OCI-LY7 (cell line): ENCODE results near the gene TNFRSF25. TPM values are rescaled to one million over a fixed set of nuclear protein-coding genes. Genes with fewer than 3 reads are reported as not detected.

Experiments used
- BruUV-seq: library from RNA; stranded (reverse); fragments of 400-500 nt; replicated peaks from 2 replicates; lab custom pipeline; 2021; lab: Mats Ljungman, UMichigan
- CTCF ChIA-PET: fragments of 300-600 bp; sonication (Branson Sonifier 250); formaldehyde crosslinking; loops from one replicate; lab custom pipeline; 2022; ENCODE audit warnings: antibody characterized with exemption; ENCODE audit not compliant: unreplicated experiment; lab: Charles Lee
- POLR2A ChIA-PET: fragments of 300-600 bp; sonication (Branson Sonifier 250); formaldehyde crosslinking; loops from one replicate; lab custom pipeline; 2022; ENCODE audit warnings: antibody characterized with exemption; lab: Charles Lee
- DNase-seq: peaks from one replicate; pipeline ENCODE4 v3.0.0-alpha.2; 2015; ENCODE audit warnings: low spot score
- H2AFZ ChIP-seq: fragments of 200-600 bp; sonication (generic), shearing (Covaris generic); 2 replicates; pipeline ENCODE4 v1.6.1; 2014; ENCODE audit warnings: mild to moderate bottlenecking, antibody characterized with exemption, low read length, moderate library complexity
- H3K27ac ChIP-seq: fragments of 200-600 bp; sonication (generic); 2 replicates; pipeline ENCODE4 v1.5.1; 2014; ENCODE audit warnings: mixed run types, low read depth, mild to moderate bottlenecking, moderate library complexity, low read length, inconsistent platforms; ENCODE audit not compliant: poor library complexity, severe bottlenecking
- H3K36me3 ChIP-seq: fragments of 200-600 bp; sonication (generic); 2 replicates; pipeline ENCODE4 v1.6.1; 2014; ENCODE audit warnings: mild to moderate bottlenecking, antibody characterized with exemption, low read length, moderate library complexity, mixed read lengths; ENCODE audit not compliant: insufficient read depth
- H3K4me1 ChIP-seq: fragments of 200-600 bp; sonication (generic); 2 replicates; pipeline ENCODE4 v1.5.1; 2014; ENCODE audit warnings: mild to moderate bottlenecking, low read length; ENCODE audit not compliant: insufficient read depth, poor library complexity, severe bottlenecking
- H3K4me2 ChIP-seq: fragments of 200-600 bp; sonication (generic); 2 replicates; pipeline ENCODE4 v1.6.1; 2014; ENCODE audit warnings: mild to moderate bottlenecking, low read length
- H3K4me3 ChIP-seq: fragments of 200-600 bp; sonication (generic); 2 replicates; pipeline ENCODE4 v1.5.1; 2014; ENCODE audit warnings: mild to moderate bottlenecking, low read depth, low read length; ENCODE audit not compliant: poor library complexity, severe bottlenecking
- H3K79me2 ChIP-seq: fragments of 200-600 bp; sonication (generic); 2 replicates; pipeline ENCODE4 v1.6.1; 2016; ENCODE audit warnings: low read depth, mild to moderate bottlenecking, low read length, moderate library complexity, mixed read lengths; ENCODE audit not compliant: insufficient read depth
- H3K9me2 ChIP-seq: fragments of 200-600 bp; sonication (generic); 2 replicates; pipeline ENCODE4 v1.6.1; 2016; ENCODE audit warnings: mild to moderate bottlenecking, low read length, mixed read lengths; ENCODE audit not compliant: insufficient read depth
- H3K9me3 ChIP-seq: fragments of 200-600 bp; sonication (generic); 2 replicates; pipeline ENCODE4 v1.6.1; 2014; ENCODE audit warnings: mild to moderate bottlenecking, mixed run types, low read length, mixed read lengths
- H4K20me1 ChIP-seq: fragments of 200-600 bp; sonication (generic); 2 replicates; pipeline ENCODE4 v1.6.1; 2014; ENCODE audit warnings: mild to moderate bottlenecking, antibody characterized with exemption, low read length, moderate library complexity, mixed read lengths; ENCODE audit not compliant: insufficient read depth
- CTCF ChIP-seq: fragments of 200-600 bp; sonication (generic); conservative IDR thresholded peaks from 2 replicates; pipeline ENCODE4 v1.5.1; 2014; ENCODE audit warnings: mild to moderate bottlenecking, antibody characterized with exemption, low read length, moderate library complexity, mixed read lengths
- EZH2phosphoT487 ChIP-seq: fragments of 200-600 bp; sonication (generic); IDR thresholded peaks from 2 replicates; pipeline ENCODE4 v1.6.1; 2018; ENCODE audit warnings: low read depth, borderline replicate concordance, mild to moderate bottlenecking, mixed run types, antibody characterized with exemption, low read length, moderate library complexity, mixed read lengths
- intact Hi-C: fragments of 100-400 bp; cut with micrococcal nuclease; formaldehyde crosslinking; loops from one replicate; pipeline ENCODE4 v1.10.0; 2022; ENCODE audit not compliant: unreplicated experiment
- total RNA-seq, 2 experiments: library from RNA; depleted of rRNA in 1 of 2; stranded (reverse); fragments of >200 nt in 1 of 2; shearing (Covaris generic) in 1 of 2; gene quantifications; 2 replicates each; pipeline ENCODE4 v1.2.3, GENCODE V29; 2014 to 2022

TNFRSF25 gene
- total RNA-seq, 2 experiments from 2014 or later: 1.7 to 2.8 TPM

- no peaks in the 10 kb centered on the region for H3K4me1 ChIP-seq
- H2AFZ ChIP-seq: no peak overlapping the region
- BruUV-seq: no TSS peak
- no peak overlapping the region for H3K27ac ChIP-seq
- POLR2A ChIA-PET: no interaction called here
- DNase-seq: no peak
- H3K4me2 ChIP-seq: no peak overlapping the region
- CTCF ChIA-PET: no interaction called here
- no peaks in the 10 kb centered on the region for H3K79me2 ChIP-seq
- intact Hi-C loops: no loop called here
- H3K4me3 ChIP-seq: no peak overlapping the region
- TF ChIP-seq EZH2phosphoT487 (no peak), CTCF (no peak)
- H3K9me2 ChIP-seq: no peaks in the 10 kb centered on the region
- H3K36me3 ChIP-seq: no peaks in the 10 kb centered on the region
- no peaks in the 10 kb centered on the region for H3K9me3 ChIP-seq
- H4K20me1 ChIP-seq: no peaks in the 10 kb centered on the region; the same call in 1 of the 2 replicates
Measured at GRCh38 chr1:6509919-6510291, 43.9 kb upstream of the TNFRSF25 start.

- POLR2A ChIA-PET: interaction anchor here (0.8 kb wide), 1 partner anchor 13 kb away, joined by 3 read pairs; no protein-coding TSS in a partner anchor
Measured at GRCh38 chr1:6509220-6509918, 43.4 kb upstream of the TNFRSF25 start.

More at GRCh38 chr1:6509220-6509918, 43.4 kb upstream of the TNFRSF25 start:
- H2AFZ ChIP-seq: no peak overlapping the region
- no peaks in the 10 kb centered on the region for H3K79me2 ChIP-seq
- TF ChIP-seq CTCF (no peak), EZH2phosphoT487 (no peak)
- intact Hi-C loops: no loop called here
- H3K9me2 ChIP-seq: no peaks in the 10 kb centered on the region
- CTCF ChIA-PET: no interaction called here
- BruUV-seq: no TSS peak
- H4K20me1 ChIP-seq: no peaks in the 10 kb centered on the region; the same call in 1 of the 2 replicates
- H3K27ac ChIP-seq: no peak overlapping the region
- H3K9me3 ChIP-seq: no peaks in the 10 kb centered on the region
- no peak for DNase-seq
- H3K4me1 ChIP-seq: no peaks in the 10 kb centered on the region
- no peaks in the 10 kb centered on the region for H3K36me3 ChIP-seq
- no peak overlapping the region for H3K4me2 ChIP-seq
- H3K4me3 ChIP-seq: no peak overlapping the region
